ENCODE measurements around the gene CCDC194. TPM values are rescaled to one million over a fixed set of nuclear protein-coding genes. Genes with fewer than 3 reads are reported as not detected.

The CCDC194 gene, protein sequence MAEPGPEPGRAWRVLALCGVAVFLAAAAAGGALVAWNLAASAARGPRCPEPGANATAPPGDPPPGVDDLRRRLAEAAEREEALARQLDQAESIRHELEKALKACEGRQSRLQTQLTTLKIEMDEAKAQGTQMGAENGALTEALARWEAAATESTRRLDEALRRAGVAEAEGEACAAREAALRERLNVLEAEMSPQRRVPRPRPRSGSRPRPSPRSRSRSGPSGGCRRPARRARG
- total RNA-seq: 2.6 and 3.1 TPM in 2 replicates

DNA sequence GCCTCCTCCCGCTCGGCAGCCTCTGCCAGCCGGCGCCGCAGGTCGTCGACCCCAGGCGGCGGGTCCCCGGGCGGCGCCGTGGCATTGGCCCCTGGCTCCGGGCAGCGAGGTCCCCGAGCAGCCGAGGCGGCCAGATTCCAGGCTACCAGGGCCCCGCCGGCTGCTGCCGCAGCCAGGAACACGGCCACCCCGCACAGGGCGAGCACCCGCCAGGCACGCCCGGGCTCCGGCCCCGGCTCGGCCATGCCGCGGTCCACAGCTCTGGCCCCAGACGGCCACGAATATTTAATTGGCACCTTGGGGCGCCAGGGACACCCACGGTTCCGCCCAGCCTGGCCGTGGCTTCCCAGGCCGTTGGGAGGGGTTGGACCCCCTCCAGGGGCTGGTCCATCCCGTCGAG lies at the start of gene CCDC194:
Gene CCDC194 (minus strand): TSS at position 283 of the 400 bp plus-strand sequence. CDS start 38 bp downstream, at position 245.
- no peak for DNase-seq
- Mint-ChIP-seq H3K27ac (peak within 1 kb of the TSS; percentile 55), H3K27me3 (peaks cover 15% of the 10 kb centered on the region), H3K4me3 (peak within 1 kb of the TSS; percentile 55), H3K9me3 (no peaks in the 10 kb centered on the region), H3K4me1 (peaks cover 20% of the 10 kb centered on the region), H3K36me3 (ENCODE audit: low read depth) (peaks cover 18% of the 10 kb centered on the region)
- intact Hi-C loops (cut with micrococcal nuclease): loop anchor here (10.0 kb wide), 1 partner anchor 319 kb away; the partner anchor contains the start of genes HAUS8 and MYO9B

DNA sequence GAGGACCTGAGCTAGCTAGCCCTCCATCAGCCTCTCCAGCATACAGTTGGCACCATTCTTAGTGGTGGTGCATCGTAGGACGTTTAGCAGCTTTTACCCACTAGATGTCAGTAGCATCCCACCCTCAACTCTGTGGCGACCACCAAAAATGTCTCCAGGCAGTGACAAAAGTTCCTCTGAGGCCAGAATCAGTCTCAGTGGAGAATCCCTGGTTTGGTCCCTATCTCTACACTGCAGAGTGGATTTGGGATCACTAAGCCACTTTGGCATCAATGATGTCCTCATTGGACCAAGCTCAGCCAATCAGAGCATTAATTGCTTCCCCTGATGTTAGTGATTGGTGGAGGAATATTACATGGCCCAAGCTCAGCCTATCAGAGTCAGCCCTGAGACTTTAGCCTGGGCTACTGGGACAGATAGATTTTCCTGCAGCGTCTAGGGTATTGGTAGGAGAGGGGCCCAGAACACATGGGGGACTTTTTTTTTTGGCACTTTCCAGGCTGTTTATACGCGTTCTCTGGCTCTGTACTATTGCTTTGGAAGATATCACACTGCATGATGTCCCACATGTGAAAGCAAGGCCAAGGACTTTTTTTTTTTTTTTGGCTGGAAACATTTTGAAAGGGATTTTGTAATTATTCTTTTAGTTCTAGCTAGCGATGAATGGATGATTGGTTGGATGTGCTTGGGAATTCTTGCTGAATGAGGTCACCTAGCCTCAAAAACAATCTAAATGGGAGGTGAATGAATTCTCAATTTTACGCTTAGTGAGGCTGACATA lies 47.4 kb upstream of the CCDC194 start:
- Mint-ChIP-seq H3K4me3 (no peak overlapping the region), H3K9me3 (no peaks in the 10 kb centered on the region), H3K27me3 (no peaks in the 10 kb centered on the region), H3K4me1 (no peaks in the 10 kb centered on the region), H3K36me3 (ENCODE audit: low read depth) (no peaks in the 10 kb centered on the region), H3K27ac (peak overlapping the region; percentile 17)
- DNase-seq: peak; percentile 68
- intact Hi-C loops (cut with micrococcal nuclease): no loop called here

DNA sequence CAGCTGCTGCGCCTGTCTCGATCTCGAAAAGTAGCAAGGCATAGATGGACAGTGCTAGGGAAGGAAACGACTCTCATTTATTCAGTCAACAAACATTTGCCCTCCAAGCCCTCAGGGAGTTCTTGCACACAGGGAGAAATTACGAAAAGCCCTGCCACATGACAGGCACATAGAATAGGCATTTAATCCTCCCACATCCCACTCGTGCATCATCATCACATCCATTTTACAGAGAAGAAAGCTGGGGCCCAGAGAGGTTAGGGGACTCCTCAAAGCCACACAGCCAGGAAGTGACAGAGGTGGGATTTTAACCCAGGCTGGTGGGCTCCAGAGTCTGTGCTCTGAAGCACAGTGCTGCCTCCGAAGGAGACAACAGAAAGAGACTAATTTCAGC lies 42.9 kb upstream of the CCDC194 start:
- no peaks in the 10 kb centered on the region for H3K27me3 Mint-ChIP-seq
- H3K36me3 Mint-ChIP-seq (ENCODE audit: low read depth): no peaks in the 10 kb centered on the region
- no peak for DNase-seq
- H3K4me3 Mint-ChIP-seq: no peak overlapping the region
- intact Hi-C loops (cut with micrococcal nuclease): no loop called here
- H3K27ac Mint-ChIP-seq: no peak overlapping the region
- no peaks in the 10 kb centered on the region for H3K9me3 Mint-ChIP-seq
- H3K4me1 Mint-ChIP-seq: no peaks in the 10 kb centered on the region

DNA sequence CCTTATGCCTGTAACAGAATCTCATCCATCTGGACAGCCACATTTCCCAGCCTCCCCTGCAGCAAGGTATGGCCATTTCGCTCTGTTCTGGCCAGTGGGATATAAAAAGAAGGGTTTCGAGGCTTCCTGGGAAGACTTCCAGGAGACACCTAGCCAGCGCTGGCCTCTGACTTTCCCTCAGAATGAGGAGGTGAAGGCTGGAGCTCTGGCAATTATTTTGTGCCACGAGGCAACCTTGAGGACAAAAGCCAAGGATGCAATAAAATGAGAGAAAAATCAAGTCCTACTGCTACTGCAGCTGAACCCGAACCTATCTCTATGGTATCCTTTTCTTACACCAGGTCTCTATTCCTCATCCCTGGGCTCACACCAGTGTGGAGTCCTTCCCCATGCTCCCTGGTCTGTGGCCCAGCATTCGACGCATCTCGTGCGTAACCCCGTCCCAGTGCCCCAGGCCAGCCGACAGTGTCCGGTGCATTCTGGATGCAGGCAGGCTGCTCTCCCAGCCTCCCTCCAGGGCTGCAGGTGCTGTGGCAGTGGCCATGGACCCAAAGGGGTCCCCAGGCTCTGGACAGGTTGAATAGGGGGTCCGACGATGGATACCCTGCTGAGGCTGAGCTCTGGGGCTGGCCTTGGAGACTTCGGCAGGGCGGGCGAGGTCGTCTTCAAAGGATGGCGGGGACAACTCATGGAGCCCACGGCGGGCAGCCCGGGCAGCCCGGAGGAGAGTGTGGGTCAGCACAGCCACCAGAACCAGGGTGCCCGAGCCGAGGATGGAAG lies 42.3 kb upstream of the CCDC194 start:
- Mint-ChIP-seq H3K4me1 (no peaks in the 10 kb centered on the region), H3K27ac (no peak overlapping the region), H3K9me3 (no peaks in the 10 kb centered on the region), H3K36me3 (ENCODE audit: low read depth) (no peaks in the 10 kb centered on the region), H3K27me3 (no peaks in the 10 kb centered on the region), H3K4me3 (no peak overlapping the region)
- no peak for DNase-seq
- intact Hi-C loops (cut with micrococcal nuclease): no loop called here

DNA sequence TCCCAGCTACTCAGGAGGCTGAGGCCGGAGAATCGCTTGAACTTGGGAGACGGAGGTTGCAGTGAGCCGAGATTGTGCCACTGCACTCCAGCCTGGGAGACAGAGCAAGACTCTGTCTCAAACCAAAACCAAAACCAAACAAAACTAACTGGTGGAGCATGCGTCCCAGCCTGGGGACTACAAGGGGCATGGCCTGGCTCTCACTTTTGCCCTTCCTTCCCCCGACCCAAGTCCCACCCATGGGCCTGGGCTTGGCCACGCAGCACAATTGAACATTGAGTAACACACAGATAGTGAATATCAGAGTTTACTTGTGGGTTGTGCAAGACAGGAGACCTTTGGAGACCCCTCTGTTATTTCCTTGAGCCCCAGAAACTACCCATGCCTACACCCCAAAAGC lies 41.2 kb upstream of the CCDC194 start:
- H3K4me1 Mint-ChIP-seq: no peaks in the 10 kb centered on the region
- H3K27me3 Mint-ChIP-seq: no peaks in the 10 kb centered on the region
- intact Hi-C loops (cut with micrococcal nuclease): no loop called here
- H3K27ac Mint-ChIP-seq: no peak overlapping the region
- H3K36me3 Mint-ChIP-seq (ENCODE audit: low read depth): no peaks in the 10 kb centered on the region
- no peak for DNase-seq
- H3K9me3 Mint-ChIP-seq: no peaks in the 10 kb centered on the region
- no peak overlapping the region for H3K4me3 Mint-ChIP-seq

DNA sequence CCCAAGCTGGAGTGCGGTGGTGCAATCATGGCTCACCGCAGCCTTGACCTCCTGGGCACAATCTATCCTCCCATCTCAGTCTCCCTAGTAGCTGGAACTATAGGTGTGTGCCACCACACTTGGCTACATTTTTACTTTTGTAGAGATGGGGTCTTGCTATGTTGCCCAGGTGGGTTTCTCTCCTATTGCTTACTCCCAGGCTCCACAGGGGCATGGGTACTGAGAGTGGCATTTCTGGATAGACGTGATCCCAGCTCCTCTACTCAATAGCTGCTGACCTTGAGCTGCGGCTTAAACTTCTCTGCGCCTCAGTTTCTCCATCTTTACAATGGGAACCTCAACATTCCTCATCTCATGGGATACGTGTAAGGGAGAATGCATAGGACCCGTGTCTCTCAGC lies 37.4 kb upstream of the CCDC194 start:
- no peak for DNase-seq
- no peaks in the 10 kb centered on the region for H3K36me3 Mint-ChIP-seq (ENCODE audit: low read depth)
- H3K4me3 Mint-ChIP-seq: no peak overlapping the region
- no peaks in the 10 kb centered on the region for H3K4me1 Mint-ChIP-seq
- no peak overlapping the region for H3K27ac Mint-ChIP-seq
- intact Hi-C loops (cut with micrococcal nuclease): no loop called here
- H3K9me3 Mint-ChIP-seq: no peaks in the 10 kb centered on the region
- no peaks in the 10 kb centered on the region for H3K27me3 Mint-ChIP-seq

DNA sequence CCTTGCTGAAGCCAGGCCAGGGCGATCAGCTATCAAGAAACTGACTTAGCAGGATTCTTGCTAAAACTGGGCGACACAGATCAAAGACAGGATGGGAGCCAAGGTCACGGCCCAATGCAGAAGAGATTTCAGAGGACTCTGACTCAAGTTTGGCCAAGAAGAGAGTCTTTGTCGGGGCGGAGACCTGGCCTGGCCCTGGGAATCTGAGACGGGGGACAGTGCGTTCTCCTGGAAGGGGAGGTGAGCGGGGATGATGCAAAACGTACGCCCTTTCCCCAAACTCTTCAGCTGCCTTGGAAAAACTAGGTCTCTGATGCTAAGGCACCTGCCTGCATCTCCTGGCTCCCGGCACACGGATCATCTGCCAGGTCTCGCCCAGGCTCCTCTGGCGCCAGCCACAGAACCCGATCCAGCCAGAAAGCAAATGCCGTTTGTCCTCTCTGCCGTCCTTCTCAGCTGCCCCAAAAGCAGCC lies 35.7 kb upstream of the CCDC194 start:
- intact Hi-C loops (cut with micrococcal nuclease): no loop called here
- DNase-seq: no peak
- no peaks in the 10 kb centered on the region for H3K27me3 Mint-ChIP-seq
- H3K4me1 Mint-ChIP-seq: peaks cover 1% of the 10 kb centered on the region
- H3K36me3 Mint-ChIP-seq (ENCODE audit: low read depth): no peaks in the 10 kb centered on the region
- H3K27ac Mint-ChIP-seq: no peak overlapping the region
- no peaks in the 10 kb centered on the region for H3K9me3 Mint-ChIP-seq
- no peak overlapping the region for H3K4me3 Mint-ChIP-seq

DNA sequence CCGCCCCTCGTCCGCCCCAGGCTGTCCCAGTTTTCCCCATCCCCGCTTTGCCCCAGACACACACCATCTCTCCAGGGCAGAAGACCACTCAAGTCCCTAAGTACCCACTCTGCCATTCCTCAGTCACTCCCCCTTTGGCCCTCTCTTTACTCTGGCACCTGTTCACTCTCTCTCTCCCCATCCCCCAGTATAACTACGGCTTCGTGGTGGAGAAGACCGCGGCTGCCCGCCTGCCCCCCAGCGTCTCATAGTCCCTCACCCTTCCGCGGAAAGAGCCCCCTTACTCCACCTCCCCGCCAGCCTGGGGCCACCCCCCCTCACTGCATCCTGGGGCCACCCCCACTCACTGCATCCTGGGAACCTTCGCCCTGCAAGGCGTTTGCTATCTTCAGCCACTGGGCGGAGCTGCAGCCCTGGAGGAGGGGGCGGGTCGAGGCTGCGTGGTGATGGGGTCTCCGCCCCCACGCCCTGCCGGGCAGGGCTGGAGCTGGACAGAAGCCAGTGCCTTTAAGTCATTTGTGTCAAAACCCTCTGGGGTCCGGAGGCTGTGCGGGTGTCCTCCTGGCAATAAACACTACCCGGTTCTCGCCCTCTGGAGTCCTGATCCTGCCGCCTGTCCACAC lies 30.9 kb upstream of the CCDC194 start:
- H3K27me3 Mint-ChIP-seq: no peaks in the 10 kb centered on the region
- peaks cover 8% of the 10 kb centered on the region for H3K36me3 Mint-ChIP-seq (ENCODE audit: low read depth)
- H3K27ac Mint-ChIP-seq: no peak overlapping the region

DNA sequence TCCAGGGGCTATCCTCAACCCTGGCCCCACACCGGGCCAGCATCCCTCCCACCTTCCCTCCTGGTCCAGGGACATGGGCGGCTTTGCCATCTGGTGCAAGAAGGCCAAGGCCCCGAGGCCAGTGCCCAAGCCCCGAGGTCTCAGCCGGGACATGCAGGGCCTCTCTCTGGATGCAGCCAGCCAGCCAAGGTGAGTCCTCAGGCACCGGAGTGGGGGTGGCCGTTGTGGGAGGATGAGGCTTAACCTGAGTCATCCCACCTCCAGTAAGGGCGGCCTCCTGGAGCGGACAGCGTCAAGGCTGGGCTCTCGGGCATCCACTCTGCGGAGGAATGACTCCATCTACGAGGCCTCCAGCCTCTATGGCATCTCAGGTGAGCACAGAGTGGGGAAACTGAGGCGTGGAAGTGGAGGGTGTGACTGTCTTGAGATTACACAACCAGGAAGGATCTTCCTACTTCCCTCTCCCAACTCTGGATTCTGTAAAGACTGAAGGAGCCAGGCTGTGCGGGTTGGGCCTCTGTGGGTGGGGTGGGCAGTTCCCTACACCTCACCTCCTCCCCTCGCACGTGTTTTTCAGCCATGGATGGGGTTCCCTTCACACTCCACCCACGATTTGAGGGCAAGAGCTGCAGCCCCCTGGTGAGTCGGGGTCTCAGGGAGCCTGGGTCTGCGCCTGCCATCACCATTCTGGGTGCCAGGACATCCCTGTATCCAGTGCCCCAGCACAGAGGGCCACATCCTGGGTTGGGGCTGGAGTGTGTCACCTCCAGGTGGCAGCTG lies 29.6 kb upstream of the CCDC194 start:
- Mint-ChIP-seq H3K36me3 (ENCODE audit: low read depth) (peaks cover 10% of the 10 kb centered on the region), H3K4me3 (no peak overlapping the region), H3K9me3 (no peaks in the 10 kb centered on the region), H3K27ac (no peak overlapping the region), H3K27me3 (no peaks in the 10 kb centered on the region), H3K4me1 (peaks cover 22% of the 10 kb centered on the region)
- intact Hi-C loops (cut with micrococcal nuclease): no loop called here
- no peak for DNase-seq

More for the DNA sequence above, 30.9 kb upstream of the CCDC194 start:
- intact Hi-C loops (cut with micrococcal nuclease): no loop called here
- no peak overlapping the region for H3K4me3 Mint-ChIP-seq
- peak; percentile 83 for DNase-seq
- peaks cover 13% of the 10 kb centered on the region for H3K4me1 Mint-ChIP-seq
- no peaks in the 10 kb centered on the region for H3K9me3 Mint-ChIP-seq

DNA sequence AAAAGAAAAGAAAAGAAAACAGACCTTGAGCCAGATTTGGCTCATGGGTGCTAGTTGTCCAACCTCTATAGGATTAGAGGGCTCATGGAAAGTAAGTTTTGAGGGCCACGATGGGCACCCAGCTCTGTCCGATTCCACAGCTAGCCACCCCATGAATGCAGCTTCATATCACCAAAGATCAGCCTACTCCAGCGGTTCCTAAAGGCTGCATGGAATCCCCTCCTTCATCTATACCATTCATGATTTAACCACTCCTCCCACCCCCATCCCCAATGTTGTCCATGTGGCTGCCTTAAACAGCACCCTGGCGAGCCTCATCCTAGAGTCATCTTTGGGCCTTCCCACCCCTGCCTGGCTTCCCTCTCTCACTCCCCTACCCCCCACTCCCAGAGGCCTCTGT lies 27.9 kb upstream of the CCDC194 start:
- Mint-ChIP-seq H3K27me3 (no peaks in the 10 kb centered on the region), H3K4me1 (peaks cover 23% of the 10 kb centered on the region), H3K9me3 (no peaks in the 10 kb centered on the region), H3K36me3 (ENCODE audit: low read depth) (peaks cover 12% of the 10 kb centered on the region), H3K27ac (no peak overlapping the region), H3K4me3 (no peak overlapping the region)
- DNase-seq: no peak
- intact Hi-C loops (cut with micrococcal nuclease): no loop called here

DNA sequence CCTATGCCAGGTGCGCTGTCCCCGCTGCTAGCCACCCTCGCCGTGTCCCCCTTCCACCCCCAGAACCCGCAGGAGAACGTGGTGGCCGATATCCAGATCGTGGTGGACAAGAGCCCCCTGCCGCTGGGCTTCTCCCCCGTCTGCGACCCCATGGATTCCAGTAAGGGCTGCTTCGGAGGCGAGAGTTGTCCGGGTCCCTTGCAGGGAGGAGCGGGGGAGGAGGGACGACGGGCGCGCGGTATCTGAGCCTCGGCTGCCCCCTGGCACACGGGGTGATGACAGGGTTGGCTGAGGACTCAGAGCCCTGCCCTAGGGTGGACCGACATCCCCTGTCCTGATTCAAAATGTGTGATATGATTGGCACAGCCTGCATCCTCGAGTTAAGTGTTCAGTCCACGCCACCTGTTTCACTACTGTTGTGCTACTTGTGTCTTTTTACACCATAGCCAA lies 26.5 kb upstream of the CCDC194 start:
- Mint-ChIP-seq H3K4me3 (peak overlapping the region; percentile 92), H3K4me1 (peaks cover 23% of the 10 kb centered on the region), H3K27me3 (no peaks in the 10 kb centered on the region), H3K36me3 (ENCODE audit: low read depth) (peaks cover 19% of the 10 kb centered on the region), H3K9me3 (no peaks in the 10 kb centered on the region), H3K27ac (peak overlapping the region; percentile 83)
- intact Hi-C loops (cut with micrococcal nuclease): no loop called here
- peak; percentile 78 for DNase-seq

DNA sequence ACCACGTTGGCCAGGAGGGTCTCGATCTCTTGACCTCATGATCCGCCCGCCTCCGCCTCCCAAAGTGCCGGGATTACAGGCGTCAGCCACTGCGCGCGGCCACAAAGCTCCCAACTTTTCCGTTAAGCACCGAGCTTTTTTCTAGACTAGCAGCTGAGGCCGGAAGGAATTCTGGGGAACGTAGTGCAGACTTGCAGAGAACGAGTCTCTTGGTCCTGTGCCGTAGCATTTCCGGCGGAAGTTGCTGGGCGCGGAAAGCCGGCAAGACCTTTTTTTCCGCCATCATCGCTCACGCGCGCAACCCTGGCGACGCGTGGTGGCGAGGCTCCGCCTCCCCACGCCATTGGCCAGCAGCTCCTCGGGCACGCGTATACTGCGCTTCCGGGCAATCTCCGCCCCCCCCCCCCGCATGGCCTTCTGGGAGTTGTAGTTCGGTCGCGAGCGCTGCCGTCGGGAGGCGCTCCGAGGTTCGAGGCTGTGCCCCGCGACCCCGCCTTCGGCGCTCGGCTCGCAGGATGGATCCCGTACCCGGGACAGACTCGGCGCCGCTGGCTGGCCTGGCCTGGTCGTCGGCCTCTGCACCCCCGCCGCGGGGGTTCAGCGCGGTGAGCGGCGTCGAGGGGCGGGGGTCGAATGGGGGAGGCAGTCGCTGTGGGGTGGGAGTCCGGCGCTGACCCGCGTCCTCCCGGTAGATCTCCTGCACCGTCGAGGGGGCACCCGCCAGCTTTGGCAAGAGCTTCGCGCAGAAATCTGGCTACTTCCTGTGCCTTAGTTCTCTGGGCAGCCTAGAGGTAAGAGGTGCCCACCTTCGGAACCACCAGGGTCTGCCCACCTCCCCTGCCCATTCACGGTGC lies 25.9 kb upstream of the CCDC194 start, which contains the start of gene MVB12A:
Gene MVB12A (plus strand): TSS at position 427 of the 854 bp plus-strand sequence. CDS start 89 bp downstream, at position 516.
- intact Hi-C loops (cut with micrococcal nuclease): loop anchor here (1.0 to 10.0 kb wide), 4 partner anchors 15 to 435 kb away; partner anchors contain the start of genes BST2, MRPL34 and RPL18A
- Mint-ChIP-seq H3K36me3 (ENCODE audit: low read depth) (peaks cover 24% of the 10 kb centered on the region), H3K27ac (peak within 1 kb of the TSS; percentile 91), H3K27me3 (no peaks in the 10 kb centered on the region), H3K9me3 (no peaks in the 10 kb centered on the region), H3K4me3 (peak within 1 kb of the TSS; percentile 92), H3K4me1 (peaks cover 23% of the 10 kb centered on the region)
- peak; percentile 98 for DNase-seq
